Kidney capillary endothelial cell (primary cell): Measurements from ENCODE around the gene CDC45.
"Not testable (repeated sequence)": the region's sequence is repeated elsewhere in the genome, so short reads cannot be mapped to it uniquely, and the experiment has no call there.

Experiments used
- DNase-seq: peaks from one replicate; pipeline ENCODE4 v3.0.0-alpha.2; 2018; ENCODE audit warnings: low spot score

Gene CDC45

GRCh38 chr22:19533049-19533626, 53.4 kb downstream of the CDC45 start:
- no peak for DNase-seq

DNA sequence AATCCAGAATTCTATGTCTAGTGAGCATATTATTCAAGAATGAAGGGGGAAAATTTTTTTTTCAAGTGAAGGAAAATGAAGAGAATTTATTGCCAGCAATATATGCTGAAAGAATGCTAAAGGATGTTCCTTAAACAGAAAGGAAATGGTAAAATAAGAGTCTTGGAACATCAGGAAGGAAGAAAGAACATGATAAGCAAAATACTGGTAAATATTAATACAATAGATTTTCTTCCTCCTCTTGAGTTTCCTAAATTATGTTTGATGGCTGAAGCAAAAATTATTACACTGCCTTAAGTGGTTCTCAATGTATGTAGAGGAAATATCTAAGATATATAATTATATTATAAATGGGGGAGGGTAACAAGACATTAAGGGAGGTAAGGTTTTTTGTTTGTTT, 54.1 kb downstream of the CDC45 start:
- DNase-seq, result no peak

- no peak for DNase-seq
Measured at GRCh38 chr22:19535001-19535400, 55.3 kb downstream of the CDC45 start.

- DNase-seq, result no peak
Measured at GRCh38 chr22:19536564-19536963, 56.8 kb downstream of the CDC45 start.

DNA sequence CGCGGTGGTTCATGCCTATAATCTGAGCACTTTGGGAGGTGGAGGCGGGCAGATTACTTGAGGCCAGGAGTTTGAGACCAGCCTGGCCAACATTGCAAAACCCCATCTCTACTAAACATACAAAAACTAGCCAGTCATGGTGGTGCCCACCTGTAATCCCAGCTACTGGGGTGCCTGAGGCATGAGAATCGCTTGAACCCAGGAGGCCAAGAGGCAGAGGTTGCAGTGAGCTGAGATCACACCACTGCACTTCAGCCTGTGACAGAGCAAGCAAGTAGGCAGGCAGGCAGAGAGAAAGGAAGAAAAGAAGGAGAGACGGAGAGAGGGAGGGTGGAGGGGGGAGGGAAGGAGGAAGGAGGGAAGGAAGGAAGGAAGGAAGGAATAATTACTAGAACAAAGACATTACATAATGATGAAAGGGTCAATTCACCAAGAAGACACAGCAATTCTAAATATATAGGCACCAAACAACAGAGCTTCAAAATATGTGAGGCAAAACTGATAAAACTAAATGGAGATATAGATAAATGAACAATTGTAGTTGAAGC, 58.3 kb downstream of the CDC45 start:
- no peak for DNase-seq

DNA sequence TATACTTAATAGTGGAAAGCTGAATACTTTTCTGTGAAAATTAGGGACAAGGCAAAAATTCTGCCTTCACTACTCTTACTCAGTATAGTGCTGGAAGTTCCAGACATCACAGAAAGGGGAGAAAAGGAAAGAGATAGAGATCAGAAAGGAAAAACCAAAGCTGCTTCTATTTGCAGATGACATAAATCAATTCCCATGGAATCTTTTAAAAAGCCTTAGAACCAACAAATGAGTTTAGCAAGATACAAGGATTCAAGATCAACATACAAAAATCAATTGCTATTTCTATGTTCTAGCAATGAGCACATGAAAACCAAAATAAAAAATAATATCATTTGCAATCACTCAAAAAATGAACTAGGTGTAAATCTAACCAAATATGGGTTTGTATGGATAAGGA, 60.7 kb downstream of the CDC45 start:
- no peak for DNase-seq

GRCh38 chr22:19543970-19544708, 64.4 kb downstream of the CDC45 start:
- DNase-seq, result no peak

DNA sequence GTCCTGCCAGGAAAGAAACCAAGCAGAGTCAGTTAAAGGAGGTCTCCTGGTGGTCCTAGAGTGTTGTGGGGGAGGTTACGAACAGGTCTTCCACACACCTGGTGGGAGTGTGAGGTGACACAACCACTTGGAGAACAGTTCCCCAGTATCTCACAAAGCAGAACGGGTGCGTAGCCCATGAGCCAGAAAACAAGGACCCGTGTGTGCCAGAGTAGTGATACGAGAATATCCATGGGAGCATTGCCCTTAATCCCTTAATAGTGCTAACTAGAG, 66.2 kb downstream of the CDC45 start:
- DNase-seq, result no peak

- no peak for DNase-seq
Measured at GRCh38 chr22:19546680-19547079, 67.0 kb downstream of the CDC45 start.

- DNase-seq, result no peak
Measured at GRCh38 chr22:19547620-19548019, 67.9 kb downstream of the CDC45 start.

GRCh38 chr22:19548427-19548826, 68.7 kb downstream of the CDC45 start:
- DNase-seq, result not testable (repeated sequence)

GRCh38 chr22:19548964-19549363, 69.2 kb downstream of the CDC45 start:
- DNase-seq, result no peak

- no peak for DNase-seq
Measured at GRCh38 chr22:19549428-19549827, 69.7 kb downstream of the CDC45 start.

DNA sequence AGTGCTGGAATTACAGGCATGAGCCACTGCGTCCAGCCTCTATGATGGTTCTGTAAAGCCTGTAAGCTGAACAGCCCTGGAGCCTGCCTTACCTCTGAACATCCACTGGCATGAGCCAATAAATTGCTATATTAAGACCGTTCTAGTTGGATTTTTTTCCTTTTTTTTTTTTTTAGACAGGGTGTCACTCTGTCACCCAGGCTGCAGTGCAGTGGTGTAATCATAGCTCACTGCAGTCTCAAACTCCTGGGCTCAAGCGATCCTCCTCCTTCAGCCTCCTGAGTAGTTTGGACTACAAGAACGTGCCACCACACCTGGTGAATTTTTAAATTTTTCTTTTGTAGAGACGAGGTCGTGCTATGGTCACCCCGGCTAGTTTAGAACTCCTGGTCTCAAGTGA, 70.7 kb downstream of the CDC45 start:
- no peak for DNase-seq

DNA sequence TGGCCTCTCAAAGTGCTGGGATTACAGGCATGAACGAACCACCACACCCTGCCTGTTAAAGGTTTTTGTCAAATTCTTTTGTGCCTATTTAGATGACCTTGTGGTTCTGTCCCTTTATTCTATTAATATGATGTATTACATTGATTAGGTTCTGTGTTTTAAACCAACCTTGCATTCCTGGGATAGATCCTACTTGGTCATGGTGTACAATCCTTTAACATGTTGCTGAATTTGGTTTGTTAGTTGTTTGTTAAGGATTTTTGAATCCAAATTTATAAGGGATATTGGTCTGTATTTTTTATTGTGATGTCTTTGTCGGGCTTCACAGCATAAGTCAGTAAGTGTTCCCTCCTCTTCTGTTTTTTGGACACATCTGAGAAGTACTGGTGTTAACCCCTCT, 73.5 kb downstream of the CDC45 start:
- no peak for DNase-seq

DNA sequence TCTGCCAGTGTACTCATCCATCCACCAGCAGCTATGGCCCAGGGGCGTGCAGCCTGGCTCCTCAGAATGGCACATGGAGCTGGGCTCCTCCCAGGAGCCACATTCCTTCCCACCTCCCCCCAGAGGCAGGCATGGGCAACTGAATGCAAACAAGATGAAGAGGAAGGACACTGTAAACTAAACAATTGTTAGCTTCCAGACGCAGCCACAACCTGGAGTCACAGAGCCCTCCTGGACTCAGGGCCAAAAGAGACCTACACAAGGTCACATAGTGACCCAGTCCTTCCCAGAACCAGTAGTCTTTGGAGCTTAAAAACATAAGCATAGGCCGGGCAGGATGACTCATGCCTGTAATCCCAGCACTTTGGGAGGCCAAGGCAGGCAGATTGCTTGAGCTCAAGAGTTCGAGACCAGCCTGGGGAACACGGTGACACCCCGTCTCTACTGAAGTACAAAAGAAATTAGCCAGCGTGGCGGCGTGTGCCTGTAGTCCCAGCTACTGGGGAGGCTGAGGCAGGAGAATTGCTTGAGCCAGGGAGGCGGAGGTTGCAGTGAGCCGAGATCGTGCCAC, 75.2 kb downstream of the CDC45 start:
- no peak for DNase-seq

- no peak for DNase-seq
Measured at GRCh38 chr22:19555651-19556050, 75.9 kb downstream of the CDC45 start.

- no peak for DNase-seq
Measured at GRCh38 chr22:19556963-19557545, 77.3 kb downstream of the CDC45 start.

DNA sequence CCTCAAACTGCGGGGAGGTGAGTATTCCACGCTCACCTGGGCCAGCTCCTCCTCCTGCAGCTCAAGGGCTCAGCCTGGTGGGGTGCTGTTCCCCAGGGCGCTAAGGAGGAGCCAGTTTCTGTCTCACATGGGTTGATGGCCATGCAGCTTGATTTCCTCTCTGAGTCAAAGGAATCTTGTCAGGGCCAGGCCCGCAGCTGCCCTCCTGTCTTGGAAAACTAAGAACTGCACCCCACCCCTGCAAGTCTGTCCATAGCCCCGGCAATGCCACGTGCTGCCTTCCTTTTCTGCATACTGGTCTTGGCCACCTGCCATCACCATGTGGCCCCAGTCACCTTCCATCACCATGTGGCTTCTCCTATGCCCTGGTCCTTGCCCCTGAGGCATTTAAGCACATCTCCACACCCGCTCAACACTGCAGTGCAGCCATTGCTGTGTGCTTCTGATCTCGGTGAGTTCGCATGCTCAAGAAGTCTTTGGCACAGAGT, 79.6 kb downstream of the CDC45 start:
- DNase-seq, result no peak

DNA sequence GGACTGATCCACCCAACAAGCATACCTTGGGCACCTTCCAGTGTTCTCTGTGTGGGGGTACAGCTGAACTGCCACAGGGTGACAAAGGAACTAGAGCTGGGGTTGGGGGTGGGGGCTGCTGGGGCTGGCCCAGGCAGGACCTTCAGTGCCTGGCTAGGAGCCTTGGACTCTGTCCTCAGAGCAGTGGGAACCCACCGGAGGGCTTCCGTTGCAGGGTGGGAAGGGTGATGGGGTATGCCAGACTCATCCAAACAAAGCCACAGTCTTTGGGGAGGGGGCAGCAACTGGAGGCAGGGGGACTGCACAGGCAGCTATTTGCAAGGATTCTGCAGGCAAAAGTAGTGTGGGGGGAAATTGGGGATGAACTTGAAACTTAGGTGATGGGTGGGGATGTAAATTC, 80.2 kb downstream of the CDC45 start:
- DNase-seq, result no peak

DNA sequence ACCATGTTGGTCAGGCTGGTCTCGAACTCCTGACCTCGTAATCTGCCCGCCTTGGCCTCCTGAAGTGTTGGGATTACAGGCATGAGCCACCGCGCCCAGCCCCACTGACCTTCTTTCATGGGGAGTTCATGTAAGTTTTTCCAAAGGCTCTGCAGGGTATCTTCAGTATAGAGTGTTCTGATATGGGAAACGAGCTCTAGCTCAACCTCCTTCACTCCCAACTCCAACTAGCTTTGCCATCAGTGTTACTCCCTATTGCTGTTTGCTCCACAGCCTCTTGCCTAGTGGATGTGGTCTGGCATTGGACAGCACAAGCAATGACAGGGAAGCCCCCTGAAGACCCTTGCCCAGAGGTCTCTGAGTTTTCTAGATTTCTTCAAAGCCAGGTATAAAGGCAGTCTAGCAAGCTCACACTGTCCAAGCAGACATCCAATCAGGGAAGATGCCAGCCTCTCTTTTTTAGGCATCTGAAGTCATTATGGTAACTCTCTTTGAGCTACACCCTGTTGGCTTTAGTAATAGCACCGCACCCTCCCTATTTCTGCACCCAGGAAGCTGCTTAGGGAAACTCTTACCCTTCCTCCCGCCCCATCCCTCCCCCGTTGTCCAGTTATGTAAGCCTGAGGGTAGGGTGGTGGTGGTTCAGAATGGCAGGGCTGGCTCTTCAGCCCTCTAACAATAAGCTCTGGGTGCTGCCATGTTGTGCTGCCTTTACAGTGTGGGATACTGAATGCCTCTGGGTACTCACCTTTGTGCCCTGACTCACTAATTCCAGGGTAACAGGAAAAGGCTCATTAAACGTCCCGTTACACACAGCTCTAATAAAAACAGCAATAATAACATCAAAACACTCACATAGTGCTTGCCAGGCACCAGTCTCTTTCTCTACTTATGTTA, 85.9 kb downstream of the CDC45 start:
- DNase-seq, result peak; percentile 82
